SK-N-SH (cell line): Measurements from ENCODE around the gene SYNE1. TPM values are rescaled to one million over a fixed set of nuclear protein-coding genes. Genes with fewer than 3 reads are reported as not detected.

ENCODE experiments used
- CTCF ChIA-PET: fragments of 300-600, 350-600 bp; formaldehyde crosslinking; extraction: SDS; loops from one replicate; lab custom pipeline; 2021; lab: Yijun Ruan, JAX
- POLR2A ChIA-PET: fragments of 350-600 bp; sonication (Branson Sonifier 250); formaldehyde crosslinking; extraction: SDS; loops from one replicate; lab custom pipeline; 2020; ENCODE audit warnings: antibody characterized with exemption, inconsistent platforms; lab: Yijun Ruan, JAX
- DNase-seq: peaks from one replicate; pipeline ENCODE4 v3.0.0; 2012
- H2AFZ ChIP-seq: fragments of 200-600 bp; sonication (generic); 2 replicates; pipeline ENCODE4 v1.8.1; 2016; ENCODE audit warnings: antibody characterized with exemption, mild to moderate bottlenecking, low read depth
- H3F3A ChIP-seq: fragments of 200-600 bp; sonication (generic); replicated peaks from 2 replicates; pipeline ENCODE3; 2016; ENCODE audit warnings: antibody characterized with exemption, mild to moderate bottlenecking; ENCODE audit not compliant: insufficient read depth
- H3K27ac ChIP-seq, 2 experiments: fragments of 200-500 bp in 1 of 2; fragments of 200-600 bp in 1 of 2; sonication (Bioruptor generic) in 1 of 2; sonication (generic), shearing (Covaris generic) in 1 of 2; 2 replicates each; pipeline versions ENCODE4 v1.5.1 to v1.6.1; 2014 to 2016; ENCODE audit warnings: low read depth in 2 of 2, inconsistent platforms in 1 of 2, low read length in 1 of 2, mild to moderate bottlenecking in 1 of 2, mixed read lengths in 1 of 2
- H3K27me3 ChIP-seq: fragments of 200-600 bp; sonication (generic), shearing (Covaris generic); 2 replicates; pipeline ENCODE4 v1.6.1; 2016; ENCODE audit warnings: mixed run types; ENCODE audit not compliant: insufficient read depth
- H3K36me3 ChIP-seq, 2 experiments: fragments of 200-500 bp in 1 of 2; fragments of 200-600 bp in 1 of 2; sonication (Bioruptor generic) in 1 of 2; sonication (generic) in 1 of 2; replicated peaks in 1 of 2; 2 replicates each; pipeline versions ENCODE3 to v1.5.1; 2014 to 2016; ENCODE audit warnings: low read length in 1 of 2, mild to moderate bottlenecking in 1 of 2; ENCODE audit not compliant: insufficient read depth in 2 of 2, control insufficient read depth in 1 of 2
- H3K4me1 ChIP-seq, 2 experiments: fragments of 200-500 bp in 1 of 2; fragments of 200-600 bp in 1 of 2; sonication (Bioruptor generic) in 1 of 2; sonication (generic), shearing (Covaris generic) in 1 of 2; 2 replicates each; pipeline versions ENCODE4 v1.5.1 to v1.6.1; 2014 to 2016; ENCODE audit warnings: low read depth in 1 of 2, low read length in 1 of 2, mixed run types in 1 of 2; ENCODE audit not compliant: insufficient read depth in 2 of 2, control insufficient read depth in 1 of 2
- H3K4me2 ChIP-seq: fragments of 200-600 bp; sonication (generic), shearing (Covaris generic); 2 replicates; pipeline ENCODE4 v1.6.1; 2017; ENCODE audit warnings: mixed run types
- H3K4me3 ChIP-seq, 2 experiments: fragments of 200-500 bp in 1 of 2; fragments of 200-600 bp in 1 of 2; sonication (Bioruptor generic) in 1 of 2; sonication (generic), shearing (Covaris generic) in 1 of 2; 2 replicates each; pipeline versions ENCODE4 v1.5.1 to v1.8.1; 2014 to 2016; ENCODE audit warnings: low read depth in 2 of 2, inconsistent platforms in 1 of 2, low read length in 1 of 2, mild to moderate bottlenecking in 1 of 2, mixed read lengths in 1 of 2, moderate library complexity in 1 of 2
- H3K79me2 ChIP-seq: fragments of 200-600 bp; sonication (generic); 2 replicates; pipeline ENCODE4 v1.8.1; 2017; ENCODE audit warnings: mild to moderate bottlenecking; ENCODE audit not compliant: insufficient read depth
- H3K9ac ChIP-seq: fragments of 200-600 bp; sonication (generic); 2 replicates; pipeline ENCODE4 v1.6.1; 2017; ENCODE audit warnings: mixed run types
- H3K9me2 ChIP-seq: fragments of 200-600 bp; sonication (generic); 2 replicates; pipeline ENCODE4 v1.6.1; 2017; ENCODE audit warnings: mixed run types
- H3K9me3 ChIP-seq: fragments of 200-600 bp; sonication (generic); 2 replicates; pipeline ENCODE4 v1.6.1; 2017; ENCODE audit warnings: mixed run types, mild to moderate bottlenecking, moderate library complexity
- H4K20me1 ChIP-seq: fragments of 200-600 bp; sonication (generic); 2 replicates; pipeline ENCODE4 v1.6.1; 2017; ENCODE audit warnings: mild to moderate bottlenecking, mixed run types; ENCODE audit not compliant: insufficient read depth
- ELF1 ChIP-seq: IDR thresholded peaks from 2 replicates; pipeline ENCODE4 v1.4.0; 2012
- EP300 ChIP-seq, 2 experiments: IDR thresholded peaks; 2 replicates each; pipeline versions ENCODE4 v1.4.0 to v1.6.1; 2012; ENCODE audit warnings: borderline replicate concordance in 1 of 2, low read depth in 1 of 2, low read length in 1 of 2
- IRF3 ChIP-seq: fragments of 150-350 bp; IDR thresholded peaks from 2 replicates; pipeline ENCODE4 v1.6.1; 2016; ENCODE audit warnings: mild to moderate bottlenecking, low read depth, low read length
- JUND ChIP-seq: IDR thresholded peaks from 2 replicates; pipeline ENCODE4 v1.4.0; 2012
- NFIC ChIP-seq: IDR thresholded peaks from 2 replicates; pipeline ENCODE4 v1.4.0; 2012; ENCODE audit warnings: borderline replicate concordance
- REST ChIP-seq: IDR thresholded peaks from 2 replicates; pipeline ENCODE4 v1.6.1; 2012; ENCODE audit warnings: mild to moderate bottlenecking, low read depth, low read length, moderate library complexity
- RFX5 ChIP-seq: IDR thresholded peaks from 2 replicates; pipeline ENCODE4 v1.6.1; 2012; ENCODE audit warnings: mild to moderate bottlenecking, improper control_type of control experiment, low read length
- RXRA ChIP-seq: IDR thresholded peaks from 2 replicates; pipeline ENCODE4 v1.4.0; 2012; ENCODE audit warnings: low read depth, mild to moderate bottlenecking, borderline replicate concordance
- SIN3A ChIP-seq: IDR thresholded peaks from 2 replicates; pipeline ENCODE4 v1.6.1; 2012; ENCODE audit warnings: low read depth, mild to moderate bottlenecking, low read length, moderate library complexity, borderline replicate concordance
- USF1 ChIP-seq: IDR thresholded peaks from 2 replicates; pipeline ENCODE4 v1.4.0; 2012; ENCODE audit warnings: low read depth, borderline replicate concordance
- YY1 ChIP-seq: IDR thresholded peaks from 2 replicates; pipeline ENCODE4 v1.4.0; 2012; ENCODE audit warnings: low read depth, mild to moderate bottlenecking
- ZBTB33 ChIP-seq: IDR thresholded peaks from 2 replicates; pipeline ENCODE4 v1.4.0; 2012; ENCODE audit warnings: low read depth, borderline replicate concordance
- WGBS: methylation state at CpG from one replicate; pipeline ENCODE4 v1.1.6; 2017; ENCODE audit warnings: low lambda C conversion rate; 5-methylcytosine and 5-hydroxymethylcytosine counted together
- polyA plus RNA-seq, 3 experiments: library from polyadenylated mRNA; depleted of rRNA; stranded (reverse); fragments of >200 nt; gene quantifications; 2 replicates each; pipeline ENCODE4 v1.2.3, GENCODE V29; 2012

The SYNE1 gene
- polyA plus RNA-seq, 1 of the 3 experiments (the other 2 are of a cell fraction), result 31.1 TPM

GRCh38 chr6:152416652-152417051 is 220.5 kb downstream of the SYNE1 start:
- H3K9ac ChIP-seq, result no peak overlapping the region
- no peaks in the 10 kb centered on the region; a peak in 1 of 4 replicates for H3K4me1 ChIP-seq
- no peak overlapping the region for H3K27ac ChIP-seq
- no peaks in the 10 kb centered on the region for H3F3A ChIP-seq
- no peak for DNase-seq
- 86% methylated on average over 8 of the region's 8 CpGs for WGBS
- H2AFZ ChIP-seq, result no peak overlapping the region
- H3K4me2 ChIP-seq, result no peak overlapping the region
- ChIA-PET CTCF (no interaction called here), POLR2A (no interaction called here)
- peaks cover 0 to 35% of the 10 kb centered on the region in 2 experiments for H3K36me3 ChIP-seq
- H3K9me3 ChIP-seq, result no peaks in the 10 kb centered on the region; the same call in 1 of the 2 replicates
- no peaks in the 10 kb centered on the region for H3K79me2 ChIP-seq
- H3K27me3 ChIP-seq, result no peaks in the 10 kb centered on the region
- no peak overlapping the region for H3K4me3 ChIP-seq
- no peaks in the 10 kb centered on the region for H4K20me1 ChIP-seq
- H3K9me2 ChIP-seq, result no peaks in the 10 kb centered on the region
- no peak for TF ChIP-seq EP300 (IDR thresholded peaks at IDR 0.05; ENCODE audit: borderline replicate concordance in 1 of 2, low read depth in 1 of 2, low read length in 1 of 2)
- no peak for TF ChIP-seq SIN3A
- no peak for TF ChIP-seq JUND
- no peak for TF ChIP-seq NFIC
- no peak for TF ChIP-seq ZBTB33
- no peak for TF ChIP-seq USF1
- TF ChIP-seq ELF1, result no peak
- no peak for TF ChIP-seq IRF3
- no peak for TF ChIP-seq RXRA
- TF ChIP-seq RFX5, result no peak
- no peak for TF ChIP-seq YY1
- no peak for TF ChIP-seq REST
